ENCODE measurements around the gene MBOAT1. TPM values are rescaled to one million over a fixed set of nuclear protein-coding genes. Genes with fewer than 3 reads are reported as not detected.

Gene MBOAT1
- total and polyA plus RNA-seq, 2 of the 13 experiments (the other 11 are each of a cell fraction or from before 2014, with no cell fraction given): not detected

GRCh38 chr6:20159781-20160540 is 52.3 kb downstream of the MBOAT1 start:
- Histone ChIP-seq H3K4me1 (ENCODE audit: insufficient read depth, low read length) (peaks cover 8% of the 10 kb centered on the region; the same call in 1 of the 2 replicates), H3K9ac (ENCODE audit: insufficient read depth, low read depth, low read length) (no peak overlapping the region), H3K79me2 (ENCODE audit: insufficient read depth, low read length) (no peaks in the 10 kb centered on the region), H3K36me3 (replicated peaks in 1 of 2; ENCODE audit: control insufficient read depth in 1 of 2, insufficient read depth in 2 of 2, low read length in 2 of 2) (no peaks in the 10 kb centered on the region), H3K27me3 (ENCODE audit: control insufficient read depth in 1 of 2, insufficient read depth in 2 of 2, low read length in 2 of 2) (no peaks in the 10 kb centered on the region; a peak in 1 of 5 replicates), H2AFZ (ENCODE audit: low read length) (no peak overlapping the region), H3K4me3 (replicated peaks in 1 of 3; ENCODE audit: insufficient read depth in 1 of 3, low read depth in 2 of 3, low read length in 3 of 3) (no peak overlapping the region), H3K27ac (ENCODE audit: extremely low read length, insufficient read depth, low read length) (no peak overlapping the region), H3K4me2 (ENCODE audit: low read depth, low read length) (no peak overlapping the region), H4K20me1 (ENCODE audit: insufficient read depth, low read length) (no peaks in the 10 kb centered on the region), H3K9me3 (ENCODE audit: low read length) (no peaks in the 10 kb centered on the region)
- TF ChIP-seq U2AF2 (IDR thresholded peaks at IDR 0.05; ENCODE audit: low read depth, low read length): no peak
- intact Hi-C loops (cut with micrococcal nuclease; ENCODE audit: unreplicated experiment) (no loop called here), in situ Hi-C loops (cut with HindIII; ENCODE audit: extremely low pct_ligation_motif_present, low pct_unique_long_range_greater_than_20kb) (no loop called here)
- no peak for ATAC-seq
- ChIA-PET POLR2A (no interaction called here), CTCF (ENCODE audit: low intra/inter-chr PET ratio, low total read pairs) (no interaction called here)
- DNase-seq (ENCODE audit: low spot score): no peak
- WGBS (ENCODE audit: low lambda C conversion rate): 51% methylated on average over 5 of the region's 5 CpGs
- no peak for FAIRE-seq
- no TSS peak for BruUV-seq (replicated peaks)

- Histone ChIP-seq H3K36me3 (replicated peaks in 1 of 2; ENCODE audit: control insufficient read depth in 1 of 2, insufficient read depth in 2 of 2, low read length in 2 of 2) (no peaks in the 10 kb centered on the region), H4K20me1 (ENCODE audit: insufficient read depth, low read length) (no peaks in the 10 kb centered on the region), H3K9ac (ENCODE audit: insufficient read depth, low read depth, low read length) (no peak overlapping the region), H3K4me3 (replicated peaks in 1 of 3; ENCODE audit: insufficient read depth in 1 of 3, low read depth in 2 of 3, low read length in 3 of 3) (no peak overlapping the region), H3K4me1 (ENCODE audit: insufficient read depth, low read length) (peaks cover 16% of the 10 kb centered on the region), H3K27ac (ENCODE audit: extremely low read length, insufficient read depth, low read length) (no peak overlapping the region), H3K4me2 (ENCODE audit: low read depth, low read length) (no peak overlapping the region), H2AFZ (ENCODE audit: low read length) (no peak overlapping the region), H3K9me3 (ENCODE audit: low read length) (no peaks in the 10 kb centered on the region), H3K79me2 (ENCODE audit: insufficient read depth, low read length) (no peaks in the 10 kb centered on the region), H3K27me3 (ENCODE audit: control insufficient read depth in 1 of 2, insufficient read depth in 2 of 2, low read length in 2 of 2) (no peaks in the 10 kb centered on the region; a peak in 1 of 5 replicates)
- ChIA-PET CTCF (ENCODE audit: low intra/inter-chr PET ratio, low total read pairs) (no interaction called here), POLR2A (no interaction called here)
- no peak for TF ChIP-seq ZNF24 (IDR thresholded peaks at IDR 0.05)
- TF ChIP-seq SYNCRIP (IDR thresholded peaks at IDR 0.05; ENCODE audit: insufficient read depth, low read depth, low read length): no peak
- no peak for TF ChIP-seq EED (CRISPR knock-in tag; IDR thresholded peaks at IDR 0.05)
- TF ChIP-seq GATA4 (IDR thresholded peaks at IDR 0.05; ENCODE audit: borderline replicate concordance, low read depth): no peak
- no peak for TF ChIP-seq MIER3 (CRISPR knock-in tag; IDR thresholded peaks at IDR 0.05; ENCODE audit: borderline replicate concordance)
- TF ChIP-seq ATF2 (CRISPR knock-in tag; IDR thresholded peaks at IDR 0.05): no peak
- no peak for TF ChIP-seq ZNF563 (CRISPR knock-in tag; IDR thresholded peaks at IDR 0.05)
- ATAC-seq: no peak
- 22% methylated on average over 4 of the region's 4 CpGs for WGBS (ENCODE audit: low lambda C conversion rate)
- in situ Hi-C loops (cut with HindIII; ENCODE audit: extremely low pct_ligation_motif_present, low pct_unique_long_range_greater_than_20kb) (no loop called here), intact Hi-C loops (cut with micrococcal nuclease; ENCODE audit: unreplicated experiment) (no loop called here)
- DNase-seq (ENCODE audit: low spot score): no peak
- no peak for FAIRE-seq
- no TSS peak for BruUV-seq (replicated peaks)
Measured at GRCh38 chr6:20159098-20159497, 53.2 kb downstream of the MBOAT1 start.

Data from HepG2 (cell line).